Right lobe of liver (tissue), 6 donors: ENCODE results near the gene CDH4. TPM values are rescaled to one million over a fixed set of nuclear protein-coding genes. Genes with fewer than 3 reads are reported as not detected.

Experiments
- ATAC-seq, 4 donors: fragments of 200-7000 bp; cut with Tn5 transposase; one replicate each; pipeline ENCODE4 v1.9.1; 2020; ENCODE audit warnings: mild to moderate bottlenecking in 4 of 4, moderate library complexity in 4 of 4
- DNase-seq, 3 donors: peaks; one replicate each; pipeline ENCODE4 v3.0.0-alpha.2; 2020
- H3K27ac ChIP-seq, 3 donors: fragments of 200-600 bp; one replicate each; pipeline ENCODE4 v1.8.0; 2022
- H3K27me3 ChIP-seq, 2 donors: fragments of 200-600 bp; one replicate each; pipeline ENCODE4 v1.8.0; 2022
- H3K36me3 ChIP-seq, 4 donors: fragments of 200-600 bp; sonication (generic) in 1 of 4; one replicate each; pipeline versions ENCODE4 v1.5.1 to v1.8.0; 2017 to 2022; ENCODE audit warnings: control low read depth in 1 of 4
- H3K4me1 ChIP-seq, 4 donors: fragments of 200-600 bp; sonication (generic) in 1 of 4; one replicate each; pipeline versions ENCODE4 v1.5.1 to v1.8.0; 2017 to 2022; ENCODE audit warnings: control low read depth in 1 of 4
- H3K4me3 ChIP-seq, 3 donors: fragments of 200-600 bp; one replicate each; pipeline ENCODE4 v1.8.0; 2022
- H3K9me3 ChIP-seq, 4 donors: fragments of 200-600 bp; sonication (generic) in 1 of 4; one replicate each; pipeline versions ENCODE4 v1.5.1 to v1.8.0; 2017 to 2022; ENCODE audit warnings: control low read depth in 1 of 4
- POLR2A ChIP-seq: fragments of 450-650 bp; IDR thresholded peaks from one replicate; pipeline ENCODE4 v1.6.1; 2017; ENCODE audit warnings: antibody characterized with exemption, mild to moderate bottlenecking
- WGBS: methylation state at CpG from one replicate; pipeline ENCODE4 v1.1.6; 2018; ENCODE audit warnings: low coverage, low lambda C conversion rate; ENCODE audit not compliant: insufficient coverage; ENCODE audit errors: missing lambda C conversion rate; 5-methylcytosine and 5-hydroxymethylcytosine counted together
- intact Hi-C, 2 donors: fragments of 100-400 bp; cut with DNase I; formaldehyde crosslinking; loops; one replicate each; pipeline versions ENCODE4 v1.11.2 to v1.14.1; 2022
- total RNA-seq, 6 experiments: library from RNA; depleted of rRNA in 2 of 6; stranded (reverse); fragments of >200 nt in 2 of 6; fragmentation: NEBNext Ultra II Directional in 3 of 6; extraction: Animal tissue kit (Norgen Biotek cat#: 25700) in 3 of 6; gene quantifications; one replicate each; pipeline versions ENCODE4 v1.1.0 to v1.2.4, GENCODE V29; 2016 to 2023
- TF ChIP-seq, protein P1 (sequence below), 4 donors: fragments of 200-600 bp in 3 of 4; fragments of 450-650 bp in 1 of 4; IDR thresholded peaks; one replicate each; pipeline versions ENCODE4 v1.5.1 to v1.8.0; 2016 to 2022; ENCODE audit warnings: antibody characterized with exemption in 4 of 4, mild to moderate bottlenecking in 2 of 4
- donor health status: DM: no; HTN: yes; CAD: no.
- donor health status: DM: no; HTN: no; CAD: no.
- donor health status: DM: no; HTN: no; CAD: no.
- donor health status: DM: no; HTN: yes; CAD: no.
- donor health status: DM: no; HTN: yes; CAD: no.

CDH4 gene
- total RNA-seq, 6 experiments from 2014 or later: 0.02 to 0.14 (median 0.09) TPM; not detected in 3

DNA sequence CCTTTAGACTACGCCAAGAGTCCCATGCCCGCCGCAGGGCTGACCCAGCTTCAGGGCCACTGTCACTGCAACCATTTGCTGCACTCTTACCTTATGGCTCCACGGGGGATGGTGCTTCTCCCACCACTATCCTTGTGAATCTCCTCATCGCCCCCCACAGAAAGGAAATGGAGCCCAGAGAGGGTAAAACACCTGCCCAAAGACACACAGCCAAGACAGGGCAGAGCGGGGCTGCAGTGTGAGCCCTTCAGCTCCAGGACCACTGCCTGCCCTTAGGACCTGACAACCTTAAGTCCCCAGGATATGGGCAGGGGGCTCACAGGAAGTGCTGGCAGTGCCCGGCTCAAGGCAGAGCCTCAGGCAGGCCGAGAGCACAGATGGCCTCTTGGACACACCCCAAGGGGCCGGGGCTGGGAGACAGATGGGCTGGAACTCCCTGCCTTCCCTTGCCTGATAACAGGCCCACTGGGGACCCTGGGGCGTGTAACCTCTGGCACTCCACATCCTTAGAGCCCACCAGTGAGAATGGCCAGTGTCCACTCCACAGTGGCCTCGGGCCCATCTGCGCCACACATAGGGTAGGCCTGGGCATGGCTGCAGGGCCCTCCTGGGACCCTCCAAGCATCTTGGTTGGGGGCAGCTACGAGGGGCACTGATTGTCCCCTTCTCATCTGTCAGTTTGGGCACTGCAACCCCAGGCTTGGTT lies 548.5 kb downstream of the CDH4 start:
- H3K27ac ChIP-seq: no peak overlapping the region
- H3K4me1 ChIP-seq: no peaks in the 10 kb centered on the region
- TF ChIP-seq POLR2A: no peak
- TF ChIP-seq, protein P1, sequence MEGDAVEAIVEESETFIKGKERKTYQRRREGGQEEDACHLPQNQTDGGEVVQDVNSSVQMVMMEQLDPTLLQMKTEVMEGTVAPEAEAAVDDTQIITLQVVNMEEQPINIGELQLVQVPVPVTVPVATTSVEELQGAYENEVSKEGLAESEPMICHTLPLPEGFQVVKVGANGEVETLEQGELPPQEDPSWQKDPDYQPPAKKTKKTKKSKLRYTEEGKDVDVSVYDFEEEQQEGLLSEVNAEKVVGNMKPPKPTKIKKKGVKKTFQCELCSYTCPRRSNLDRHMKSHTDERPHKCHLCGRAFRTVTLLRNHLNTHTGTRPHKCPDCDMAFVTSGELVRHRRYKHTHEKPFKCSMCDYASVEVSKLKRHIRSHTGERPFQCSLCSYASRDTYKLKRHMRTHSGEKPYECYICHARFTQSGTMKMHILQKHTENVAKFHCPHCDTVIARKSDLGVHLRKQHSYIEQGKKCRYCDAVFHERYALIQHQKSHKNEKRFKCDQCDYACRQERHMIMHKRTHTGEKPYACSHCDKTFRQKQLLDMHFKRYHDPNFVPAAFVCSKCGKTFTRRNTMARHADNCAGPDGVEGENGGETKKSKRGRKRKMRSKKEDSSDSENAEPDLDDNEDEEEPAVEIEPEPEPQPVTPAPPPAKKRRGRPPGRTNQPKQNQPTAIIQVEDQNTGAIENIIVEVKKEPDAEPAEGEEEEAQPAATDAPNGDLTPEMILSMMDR (IDR thresholded peaks at IDR 0.05): no peak
- no peaks in the 10 kb centered on the region for H3K36me3 ChIP-seq
- no peak for ATAC-seq
- 100% methylated on average over 1 of the region's 13 CpGs for WGBS
- DNase-seq: peak in 1 of 3 donors; percentile 35
- H3K27me3 ChIP-seq: no peaks in the 10 kb centered on the region
- H3K4me3 ChIP-seq: no peak overlapping the region
- no peaks in the 10 kb centered on the region for H3K9me3 ChIP-seq
- intact Hi-C loops: no loop called here

- ATAC-seq: no peak
- peak in 1 of 3 donors; percentile 45 for DNase-seq
- Histone ChIP-seq H3K36me3 (no peaks in the 10 kb centered on the region), H3K9me3 (no peaks in the 10 kb centered on the region), H3K4me3 (no peak overlapping the region), H3K27me3 (no peaks in the 10 kb centered on the region), H3K27ac (no peak overlapping the region), H3K4me1 (no peaks in the 10 kb centered on the region)
- TF ChIP-seq POLR2A: no peak
- TF ChIP-seq, protein P1 (IDR thresholded peaks at IDR 0.05): no peak
- intact Hi-C loops: no loop called here
- WGBS: 40% methylated on average over 3 of the region's 9 CpGs
These were observed 549.0 kb downstream of the CDH4 start for GRCh38 chr20:61801065-61801360.

GRCh38 chr20:61801428-61801827 lies 549.4 kb downstream of the CDH4 start:
- Histone ChIP-seq H3K4me3 (no peak overlapping the region), H3K36me3 (no peaks in the 10 kb centered on the region), H3K27me3 (no peaks in the 10 kb centered on the region), H3K9me3 (no peaks in the 10 kb centered on the region), H3K4me1 (no peaks in the 10 kb centered on the region), H3K27ac (no peak overlapping the region)
- no peak for DNase-seq
- no peak for ATAC-seq
- intact Hi-C loops: no loop called here
- WGBS: 33% methylated on average over 1 of the region's 4 CpGs
- TF ChIP-seq, protein P1 (IDR thresholded peaks at IDR 0.05): no peak

DNA sequence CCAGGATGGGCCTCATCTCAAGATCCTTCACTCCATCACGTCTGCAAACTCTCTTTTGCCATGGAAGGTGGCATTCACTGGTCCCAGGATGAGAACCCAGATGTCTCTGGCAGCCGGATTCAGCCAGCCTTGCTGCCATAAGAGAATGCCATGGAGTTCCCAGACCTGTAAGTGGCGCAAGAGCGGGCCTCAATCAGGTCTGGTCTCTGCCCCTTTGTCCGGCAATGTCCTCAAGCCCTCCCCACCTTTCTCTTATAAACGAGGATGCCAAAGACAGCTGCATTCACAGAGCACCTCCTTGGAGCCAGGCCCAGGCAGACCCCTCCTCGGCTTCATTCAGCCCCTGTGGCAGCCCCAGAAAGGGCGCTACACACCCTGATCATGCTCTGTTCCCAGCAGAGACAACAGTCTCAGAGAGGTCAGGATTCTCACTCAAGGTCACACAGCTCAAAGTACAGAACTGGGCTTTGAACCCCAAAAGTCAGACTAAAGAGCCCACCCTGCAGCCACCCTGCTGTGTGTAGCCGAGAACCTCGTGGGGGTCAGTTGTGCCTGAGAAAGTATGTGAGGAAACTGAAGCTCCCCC lies 549.9 kb downstream of the CDH4 start:
- Histone ChIP-seq H3K4me1 (no peaks in the 10 kb centered on the region), H3K9me3 (no peaks in the 10 kb centered on the region), H3K36me3 (no peaks in the 10 kb centered on the region), H3K27ac (no peak overlapping the region), H3K27me3 (no peaks in the 10 kb centered on the region), H3K4me3 (no peak overlapping the region)
- ATAC-seq (no peak), DNase-seq (no peak)
- intact Hi-C loops: no loop called here
- WGBS: 51% methylated on average over 10 of the region's 10 CpGs
- TF ChIP-seq POLR2A: no peak

- H3K4me1 ChIP-seq: no peaks in the 10 kb centered on the region
- TF ChIP-seq, protein P1 (IDR thresholded peaks at IDR 0.05): no peak
- TF ChIP-seq POLR2A: no peak
- no peak overlapping the region for H3K27ac ChIP-seq
- no peaks in the 10 kb centered on the region for H3K27me3 ChIP-seq
- ATAC-seq (no peak), DNase-seq (peak in 1 of 3 donors; percentile 42)
- 55% methylated on average over 13 of the region's 36 CpGs for WGBS
- intact Hi-C loops: no loop called here
- no peaks in the 10 kb centered on the region for H3K36me3 ChIP-seq
- no peaks in the 10 kb centered on the region for H3K9me3 ChIP-seq
- no peak overlapping the region for H3K4me3 ChIP-seq
These were observed 550.8 kb downstream of the CDH4 start for GRCh38 chr20:61802721-61803311.
